ENCODE data around the gene IFITM2. TPM values are rescaled to one million over a fixed set of nuclear protein-coding genes. Genes with fewer than 3 reads are reported as not detected.
"Not testable (repeated sequence)": the region's sequence is repeated elsewhere in the genome, so short reads cannot be mapped to it uniquely, and the experiment has no call there.

IFITM2 gene
- total and polyA plus RNA-seq, 4 donors: 26.3 to 132 (median 58.9) TPM

GRCh38 chr11:340539-341512 lies 33.2 kb downstream of the IFITM2 start:
- WGBS (ENCODE audit: insufficient coverage): 100% methylated on average over 2 of the region's 5 CpGs
- H3K4me1 ChIP-seq (ENCODE audit: control insufficient read depth, insufficient read depth, low read length): peaks cover 8% of the 10 kb centered on the region
- DNase-seq (ENCODE audit: low read depth in 4 of 6, low spot score in 6 of 6): no peak

DNA sequence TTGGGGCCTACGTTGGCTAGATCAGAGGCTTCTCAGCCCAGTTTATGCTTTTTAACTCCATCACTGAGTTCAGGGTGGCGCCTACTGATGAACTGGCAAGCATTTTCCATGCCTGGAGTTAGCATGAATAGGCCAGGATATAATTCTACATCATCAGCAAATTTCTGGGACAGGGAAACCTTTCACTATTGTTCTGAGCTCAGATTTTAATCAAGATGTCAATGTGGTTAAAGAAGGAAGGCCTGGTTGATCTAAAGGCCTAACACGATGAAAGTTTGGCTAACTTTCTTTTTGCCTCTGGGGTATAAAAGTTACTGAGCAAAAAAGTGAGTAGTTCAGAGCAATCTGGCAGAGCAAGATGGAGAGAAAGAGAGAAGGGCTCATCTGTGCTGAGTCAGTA lies 34.7 kb downstream of the IFITM2 start:
- H3K4me1 ChIP-seq (ENCODE audit: control insufficient read depth, insufficient read depth, low read length): peaks cover 4% of the 10 kb centered on the region
- DNase-seq (ENCODE audit: low read depth in 4 of 6, low spot score in 6 of 6): peak in 1 of 6 donors; percentile 36
- no peaks in the 10 kb centered on the region for H3K9me3 ChIP-seq (ENCODE audit: control insufficient read depth, insufficient read depth, low read length)
- no peaks in the 10 kb centered on the region for H3K36me3 ChIP-seq (ENCODE audit: control insufficient read depth, insufficient read depth, low read length)
- peak overlapping the region; percentile 54 for H3K27ac ChIP-seq (ENCODE audit: low read depth, low read length)
- no peaks in the 10 kb centered on the region for H3K27me3 ChIP-seq (ENCODE audit: control insufficient read depth, insufficient read depth, low read length)
- no peak overlapping the region for H3K4me3 ChIP-seq (ENCODE audit: low read depth, low read length)
- WGBS (ENCODE audit: insufficient coverage): 46% methylated on average over 3 of the region's 3 CpGs

More at GRCh38 chr11:340539-341512, 33.2 kb downstream of the IFITM2 start:
- Histone ChIP-seq H3K27ac (ENCODE audit: low read depth, low read length) (no peak overlapping the region), H3K27me3 (ENCODE audit: control insufficient read depth, insufficient read depth, low read length) (no peaks in the 10 kb centered on the region), H3K36me3 (ENCODE audit: control insufficient read depth, insufficient read depth, low read length) (no peaks in the 10 kb centered on the region), H3K4me3 (ENCODE audit: low read depth, low read length) (no peak overlapping the region), H3K9me3 (ENCODE audit: control insufficient read depth, insufficient read depth, low read length) (no peaks in the 10 kb centered on the region)

GRCh38 chr11:344836-345578 lies 37.4 kb downstream of the IFITM2 start:
- H3K27ac ChIP-seq (ENCODE audit: low read depth, low read length): no peak overlapping the region
- H3K27me3 ChIP-seq (ENCODE audit: control insufficient read depth, insufficient read depth, low read length): no peaks in the 10 kb centered on the region
- no peak for DNase-seq (ENCODE audit: low read depth in 4 of 6, low spot score in 6 of 6)
- H3K4me3 ChIP-seq (ENCODE audit: low read depth, low read length): no peak overlapping the region
- no peaks in the 10 kb centered on the region for H3K36me3 ChIP-seq (ENCODE audit: control insufficient read depth, insufficient read depth, low read length)
- peaks cover 6% of the 10 kb centered on the region for H3K4me1 ChIP-seq (ENCODE audit: control insufficient read depth, insufficient read depth, low read length)
- 87% methylated on average over 6 of the region's 11 CpGs for WGBS (ENCODE audit: insufficient coverage)
- no peaks in the 10 kb centered on the region for H3K9me3 ChIP-seq (ENCODE audit: control insufficient read depth, insufficient read depth, low read length)

- Histone ChIP-seq H3K4me1 (ENCODE audit: control insufficient read depth, insufficient read depth, low read length) (peaks cover 13% of the 10 kb centered on the region), H3K9me3 (ENCODE audit: control insufficient read depth, insufficient read depth, low read length) (no peaks in the 10 kb centered on the region), H3K36me3 (ENCODE audit: control insufficient read depth, insufficient read depth, low read length) (no peaks in the 10 kb centered on the region), H3K27me3 (ENCODE audit: control insufficient read depth, insufficient read depth, low read length) (no peaks in the 10 kb centered on the region), H3K4me3 (ENCODE audit: low read depth, low read length) (no peak overlapping the region), H3K27ac (ENCODE audit: low read depth, low read length) (no peak overlapping the region)
- DNase-seq (ENCODE audit: low read depth in 4 of 6, low spot score in 6 of 6): no peak
- 94% methylated on average over 2 of the region's 3 CpGs for WGBS (ENCODE audit: insufficient coverage)
Measured at GRCh38 chr11:346529-346928, 38.9 kb downstream of the IFITM2 start.

DNA sequence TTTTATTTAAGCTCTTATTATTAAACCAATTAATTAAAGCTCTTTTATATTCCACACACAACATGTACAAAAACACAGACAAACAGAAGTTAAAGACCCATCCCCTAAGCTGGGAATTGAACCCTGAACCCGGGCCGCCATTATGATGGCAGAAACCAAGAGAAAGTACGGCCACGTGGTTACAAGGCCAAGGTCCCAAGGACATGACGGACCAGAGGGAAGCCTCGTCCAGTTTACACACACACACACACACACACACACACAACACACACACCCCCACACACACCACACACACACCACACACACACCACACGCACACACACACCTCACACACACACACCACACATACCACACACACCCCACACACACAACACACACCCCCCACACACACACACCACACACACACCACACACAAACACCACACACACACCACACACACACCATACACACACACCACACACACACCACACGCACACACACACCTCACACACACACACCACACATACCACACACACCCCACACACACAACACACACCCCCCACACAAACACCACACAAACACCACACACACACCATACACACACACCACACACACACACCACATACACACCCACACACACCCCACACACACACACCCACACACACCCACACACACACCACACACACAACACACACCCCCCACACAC lies 41.8 kb downstream of the IFITM2 start:
- not testable (repeated sequence) for H3K27me3 ChIP-seq (ENCODE audit: control insufficient read depth, insufficient read depth, low read length); H3K36me3 ChIP-seq (ENCODE audit: control insufficient read depth, insufficient read depth, low read length); DNase-seq (ENCODE audit: low read depth in 4 of 6, low spot score in 6 of 6); H3K27ac ChIP-seq (ENCODE audit: low read depth, low read length); H3K9me3 ChIP-seq (ENCODE audit: control insufficient read depth, insufficient read depth, low read length); H3K4me3 ChIP-seq (ENCODE audit: low read depth, low read length)
- H3K4me1 ChIP-seq (ENCODE audit: control insufficient read depth, insufficient read depth, low read length): peaks cover 28% of the 10 kb centered on the region
- 76% methylated on average over 4 of the region's 8 CpGs for WGBS (ENCODE audit: insufficient coverage)

DNA sequence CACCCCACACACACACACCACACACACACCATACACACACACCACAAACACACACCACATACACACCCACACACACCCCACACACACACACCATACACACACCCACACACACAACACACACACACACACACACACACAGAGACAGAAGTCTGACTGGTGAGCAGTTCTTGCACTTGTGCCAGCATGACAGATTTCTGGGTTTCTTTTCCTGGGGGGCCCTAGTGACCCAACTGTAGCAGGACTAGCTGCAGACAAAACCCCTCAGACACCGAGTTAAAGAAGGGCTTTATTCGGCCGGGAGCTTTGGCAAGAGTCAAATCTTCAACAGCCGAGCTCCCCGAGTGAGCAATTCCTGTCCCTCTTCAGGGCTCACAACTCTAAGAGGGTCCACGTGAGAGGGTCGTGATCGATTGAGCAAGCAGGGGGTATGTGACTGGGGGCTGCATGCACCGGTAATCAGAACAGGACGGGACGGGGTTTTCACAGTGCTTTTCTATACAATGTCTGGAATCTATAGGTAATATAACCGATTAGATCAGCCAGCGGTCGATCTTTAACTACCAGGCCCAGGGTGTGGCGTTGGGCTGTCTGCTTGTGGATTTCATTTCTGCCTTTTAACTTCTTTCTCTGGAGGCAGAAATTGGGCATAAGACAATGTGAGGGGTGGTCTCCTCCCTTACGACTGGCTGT lies 42.6 kb downstream of the IFITM2 start:
- H3K4me3 ChIP-seq (ENCODE audit: low read depth, low read length); H3K27me3 ChIP-seq (ENCODE audit: control insufficient read depth, insufficient read depth, low read length); H3K9me3 ChIP-seq (ENCODE audit: control insufficient read depth, insufficient read depth, low read length); H3K36me3 ChIP-seq (ENCODE audit: control insufficient read depth, insufficient read depth, low read length): not testable (repeated sequence)
- DNase-seq (ENCODE audit: low read depth in 4 of 6, low spot score in 6 of 6): peak in 1 of 6 donors; percentile 57
- Histone ChIP-seq H3K4me1 (ENCODE audit: control insufficient read depth, insufficient read depth, low read length) (peaks cover 30% of the 10 kb centered on the region), H3K27ac (ENCODE audit: low read depth, low read length) (peak overlapping the region; percentile 0)
- 36% methylated on average over 9 of the region's 16 CpGs for WGBS (ENCODE audit: insufficient coverage)

GRCh38 chr11:350723-351255 lies 43.2 kb downstream of the IFITM2 start:
- no peak for DNase-seq (ENCODE audit: low read depth in 4 of 6, low spot score in 6 of 6)
- H3K4me3 ChIP-seq (ENCODE audit: low read depth, low read length): no peak overlapping the region
- WGBS (ENCODE audit: insufficient coverage): 76% methylated on average over 14 of the region's 18 CpGs
- H3K36me3 ChIP-seq (ENCODE audit: control insufficient read depth, insufficient read depth, low read length): no peaks in the 10 kb centered on the region
- no peaks in the 10 kb centered on the region for H3K27me3 ChIP-seq (ENCODE audit: control insufficient read depth, insufficient read depth, low read length)
- H3K4me1 ChIP-seq (ENCODE audit: control insufficient read depth, insufficient read depth, low read length): peaks cover 36% of the 10 kb centered on the region
- no peaks in the 10 kb centered on the region for H3K9me3 ChIP-seq (ENCODE audit: control insufficient read depth, insufficient read depth, low read length)
- peak overlapping the region; percentile 0 for H3K27ac ChIP-seq (ENCODE audit: low read depth, low read length)

DNA sequence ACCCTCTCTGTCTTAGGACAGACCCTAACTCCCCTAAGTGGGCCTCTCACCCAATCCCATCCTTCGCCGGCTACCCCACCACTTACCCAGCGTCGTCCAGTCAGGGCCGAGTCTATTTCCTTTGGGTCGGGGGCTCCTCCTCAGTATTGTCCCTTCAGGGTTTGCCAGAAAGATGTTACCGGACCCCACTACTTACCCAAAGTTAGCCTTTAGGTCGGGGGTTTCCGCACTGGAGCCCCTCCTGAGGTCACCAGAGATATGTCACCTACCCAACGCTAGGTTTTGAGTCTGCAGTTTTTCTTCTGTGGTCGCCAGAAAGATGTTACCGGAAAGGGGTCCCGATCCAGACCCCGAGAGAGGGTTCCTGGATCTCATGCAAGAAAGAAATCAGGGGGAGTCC lies 43.8 kb downstream of the IFITM2 start:
- Histone ChIP-seq H3K27ac (ENCODE audit: low read depth, low read length) (no peak overlapping the region), H3K4me1 (ENCODE audit: control insufficient read depth, insufficient read depth, low read length) (peaks cover 38% of the 10 kb centered on the region), H3K4me3 (ENCODE audit: low read depth, low read length) (no peak overlapping the region), H3K36me3 (ENCODE audit: control insufficient read depth, insufficient read depth, low read length) (no peaks in the 10 kb centered on the region), H3K27me3 (ENCODE audit: control insufficient read depth, insufficient read depth, low read length) (no peaks in the 10 kb centered on the region), H3K9me3 (ENCODE audit: control insufficient read depth, insufficient read depth, low read length) (no peaks in the 10 kb centered on the region)
- WGBS (ENCODE audit: insufficient coverage): 91% methylated on average over 14 of the region's 14 CpGs
- DNase-seq (ENCODE audit: low read depth in 4 of 6, low spot score in 6 of 6): no peak
